Mucosa of rectum (tissue), 2 donors: Measurements from ENCODE around the gene PAM.

Experiments used
- H3K27ac ChIP-seq, 2 donors: one replicate each; pipeline ENCODE4 v1.7.0; 2013; ENCODE audit warnings: inconsistent platforms in 2 of 2, low read depth in 2 of 2, low read length in 2 of 2
- H3K27me3 ChIP-seq, 2 donors: one replicate each; pipeline ENCODE4 v1.7.0; 2013; ENCODE audit warnings: low read length in 2 of 2; ENCODE audit not compliant: control insufficient read depth in 2 of 2, insufficient read depth in 2 of 2
- H3K36me3 ChIP-seq, 2 donors: one replicate each; pipeline ENCODE4 v1.7.0; 2013; ENCODE audit warnings: low read length in 2 of 2; ENCODE audit not compliant: control insufficient read depth in 2 of 2, insufficient read depth in 2 of 2
- H3K4me1 ChIP-seq, 2 donors: one replicate each; pipeline ENCODE4 v1.7.0; 2013; ENCODE audit warnings: low read length in 2 of 2, mild to moderate bottlenecking in 1 of 2; ENCODE audit not compliant: control insufficient read depth in 2 of 2, insufficient read depth in 2 of 2
- H3K4me3 ChIP-seq, 2 donors: one replicate each; pipeline ENCODE4 v1.7.0; 2013; ENCODE audit warnings: low read length in 2 of 2
- H3K9ac ChIP-seq, 2 donors: one replicate each; pipeline ENCODE4 v1.7.0; 2013; ENCODE audit warnings: low read length in 2 of 2, low read depth in 1 of 2, mild to moderate bottlenecking in 1 of 2
- H3K9me3 ChIP-seq, 2 donors: one replicate each; pipeline ENCODE4 v1.7.0; 2013; ENCODE audit warnings: low read length in 2 of 2; ENCODE audit not compliant: control insufficient read depth in 2 of 2
- donor health status: healthy.
- donor health status: Normal muscosa, but diverticular disease.

PAM gene

GRCh38 chr5:102941111-102941510, 186.0 kb downstream of the PAM start:
- H3K9me3 ChIP-seq: no peaks in the 10 kb centered on the region
- no peak overlapping the region for H3K9ac ChIP-seq
- no peaks in the 10 kb centered on the region for H3K36me3 ChIP-seq
- no peak overlapping the region for H3K27ac ChIP-seq
- H3K27me3 ChIP-seq: no peaks in the 10 kb centered on the region
- H3K4me3 ChIP-seq: no peak overlapping the region
- no peaks in the 10 kb centered on the region for H3K4me1 ChIP-seq

- Histone ChIP-seq H3K27ac (no peak overlapping the region), H3K4me1 (no peaks in the 10 kb centered on the region), H3K36me3 (no peaks in the 10 kb centered on the region), H3K9me3 (no peaks in the 10 kb centered on the region), H3K4me3 (no peak overlapping the region), H3K27me3 (no peaks in the 10 kb centered on the region), H3K9ac (no peak overlapping the region)
Observed at GRCh38 chr5:102946414-102946813, 191.3 kb downstream of the PAM start.

- Histone ChIP-seq H3K9me3 (no peaks in the 10 kb centered on the region), H3K4me1 (no peaks in the 10 kb centered on the region), H3K27me3 (no peaks in the 10 kb centered on the region), H3K36me3 (no peaks in the 10 kb centered on the region), H3K4me3 (no peak overlapping the region), H3K9ac (no peak overlapping the region), H3K27ac (no peak overlapping the region)
Observed at GRCh38 chr5:102946971-102947370, 191.9 kb downstream of the PAM start.

- Histone ChIP-seq H3K4me1 (no peaks in the 10 kb centered on the region), H3K9ac (no peak overlapping the region), H3K9me3 (no peaks in the 10 kb centered on the region), H3K4me3 (no peak overlapping the region), H3K36me3 (no peaks in the 10 kb centered on the region), H3K27me3 (no peaks in the 10 kb centered on the region), H3K27ac (no peak overlapping the region)
Observed at GRCh38 chr5:102955488-102955887, 200.4 kb downstream of the PAM start.

- Histone ChIP-seq H3K9me3 (no peaks in the 10 kb centered on the region), H3K36me3 (no peaks in the 10 kb centered on the region), H3K4me3 (no peak overlapping the region), H3K27me3 (no peaks in the 10 kb centered on the region), H3K9ac (no peak overlapping the region), H3K27ac (no peak overlapping the region), H3K4me1 (no peaks in the 10 kb centered on the region)
Observed at GRCh38 chr5:102956599-102956998, 201.5 kb downstream of the PAM start.

GRCh38 chr5:102957141-102957540, 202.0 kb downstream of the PAM start:
- Histone ChIP-seq H3K27ac (no peak overlapping the region), H3K9ac (no peak overlapping the region), H3K4me3 (no peak overlapping the region), H3K27me3 (no peaks in the 10 kb centered on the region), H3K4me1 (no peaks in the 10 kb centered on the region), H3K9me3 (no peaks in the 10 kb centered on the region), H3K36me3 (no peaks in the 10 kb centered on the region)

- H3K9me3 ChIP-seq: no peaks in the 10 kb centered on the region
Observed at GRCh38 chr5:102958481-102959011, 203.4 kb downstream of the PAM start.

GRCh38 chr5:102959055-102959454, 203.9 kb downstream of the PAM start:
- Histone ChIP-seq H3K9ac (no peak overlapping the region), H3K4me3 (no peak overlapping the region), H3K4me1 (no peaks in the 10 kb centered on the region), H3K36me3 (no peaks in the 10 kb centered on the region), H3K27ac (no peak overlapping the region), H3K9me3 (no peaks in the 10 kb centered on the region), H3K27me3 (no peaks in the 10 kb centered on the region)

More at GRCh38 chr5:102958481-102959011, 203.4 kb downstream of the PAM start:
- Histone ChIP-seq H3K4me1 (no peaks in the 10 kb centered on the region), H3K27me3 (no peaks in the 10 kb centered on the region), H3K9ac (no peak overlapping the region), H3K4me3 (no peak overlapping the region), H3K27ac (no peak overlapping the region), H3K36me3 (no peaks in the 10 kb centered on the region)

GRCh38 chr5:102961671-102962070, 206.6 kb downstream of the PAM start:
- no peaks in the 10 kb centered on the region for H3K36me3 ChIP-seq
- no peak overlapping the region for H3K9ac ChIP-seq
- H3K9me3 ChIP-seq: no peaks in the 10 kb centered on the region
- H3K27ac ChIP-seq: no peak overlapping the region
- H3K4me1 ChIP-seq: no peaks in the 10 kb centered on the region
- H3K4me3 ChIP-seq: no peak overlapping the region
- H3K27me3 ChIP-seq: no peaks in the 10 kb centered on the region

GRCh38 chr5:102965653-102966052, 210.5 kb downstream of the PAM start:
- Histone ChIP-seq H3K27me3 (no peaks in the 10 kb centered on the region), H3K4me3 (no peak overlapping the region), H3K27ac (no peak overlapping the region), H3K9me3 (no peaks in the 10 kb centered on the region), H3K9ac (no peak overlapping the region), H3K4me1 (no peaks in the 10 kb centered on the region), H3K36me3 (no peaks in the 10 kb centered on the region)

GRCh38 chr5:102969641-102970040, 214.5 kb downstream of the PAM start:
- H3K27me3 ChIP-seq: no peaks in the 10 kb centered on the region
- no peak overlapping the region for H3K4me3 ChIP-seq
- H3K27ac ChIP-seq: no peak overlapping the region
- H3K36me3 ChIP-seq: no peaks in the 10 kb centered on the region
- no peak overlapping the region for H3K9ac ChIP-seq
- no peaks in the 10 kb centered on the region for H3K9me3 ChIP-seq
- H3K4me1 ChIP-seq: no peaks in the 10 kb centered on the region
